Stimulated activated CD8-positive, alpha-beta memory T cell treated with anti-CD3 and anti-CD28 coated beads, Interleukin-7, amount 100 ng/mL, for 1 hour (primary cell): ENCODE data around the gene CTXND1.

Experiments used
- DNase-seq, 2 donors: peaks; one replicate each; pipeline ENCODE4 v3.0.0-alpha.2; 2020; ENCODE audit warnings: low read depth in 2 of 2

Gene CTXND1

DNA sequence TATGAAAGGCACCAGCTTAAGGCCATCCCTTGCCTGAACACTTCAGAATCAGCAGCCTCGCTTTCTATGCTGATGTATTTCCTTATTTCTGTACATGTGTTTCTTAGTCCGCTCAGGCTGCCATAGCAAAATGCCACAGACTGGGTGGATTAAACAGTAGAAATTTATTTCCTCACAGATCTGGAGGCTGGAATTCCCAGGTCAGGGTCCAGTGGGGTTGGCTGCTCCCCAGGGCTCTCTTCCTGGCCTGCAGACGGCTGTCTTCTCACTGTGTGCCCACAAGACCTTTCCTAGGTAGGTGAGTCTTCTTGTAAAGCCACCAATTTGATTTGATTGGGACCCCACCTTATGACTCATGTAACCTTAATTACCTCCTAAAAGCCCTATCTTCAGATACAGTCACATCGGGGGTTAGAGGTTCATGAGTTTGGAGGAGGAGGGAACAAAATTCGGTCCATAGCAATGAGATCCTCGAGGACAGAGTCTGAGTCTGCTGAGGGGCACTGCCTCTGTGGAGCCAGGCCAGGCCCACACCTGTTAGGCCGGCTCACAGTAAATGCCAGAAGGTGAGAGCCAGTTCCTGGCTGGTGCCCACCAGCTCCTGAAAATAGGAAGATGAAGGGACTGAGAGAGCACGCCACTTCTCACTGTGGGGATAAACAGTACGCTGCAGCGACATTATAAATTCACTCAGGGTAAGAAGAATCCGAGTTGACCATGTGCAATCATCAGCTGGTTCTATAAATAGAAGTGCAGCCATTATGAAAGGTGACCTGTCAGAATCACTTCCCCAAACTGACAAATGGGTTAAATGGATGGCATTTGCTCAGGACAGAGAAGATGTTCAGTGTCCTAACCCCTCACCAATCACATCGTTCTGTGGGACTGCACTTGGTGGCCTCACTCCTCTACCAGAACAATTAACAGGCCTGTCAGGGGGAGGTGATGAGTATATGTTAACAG lies 41.1 kb downstream of the CTXND1 start:
- DNase-seq: no peak

DNA sequence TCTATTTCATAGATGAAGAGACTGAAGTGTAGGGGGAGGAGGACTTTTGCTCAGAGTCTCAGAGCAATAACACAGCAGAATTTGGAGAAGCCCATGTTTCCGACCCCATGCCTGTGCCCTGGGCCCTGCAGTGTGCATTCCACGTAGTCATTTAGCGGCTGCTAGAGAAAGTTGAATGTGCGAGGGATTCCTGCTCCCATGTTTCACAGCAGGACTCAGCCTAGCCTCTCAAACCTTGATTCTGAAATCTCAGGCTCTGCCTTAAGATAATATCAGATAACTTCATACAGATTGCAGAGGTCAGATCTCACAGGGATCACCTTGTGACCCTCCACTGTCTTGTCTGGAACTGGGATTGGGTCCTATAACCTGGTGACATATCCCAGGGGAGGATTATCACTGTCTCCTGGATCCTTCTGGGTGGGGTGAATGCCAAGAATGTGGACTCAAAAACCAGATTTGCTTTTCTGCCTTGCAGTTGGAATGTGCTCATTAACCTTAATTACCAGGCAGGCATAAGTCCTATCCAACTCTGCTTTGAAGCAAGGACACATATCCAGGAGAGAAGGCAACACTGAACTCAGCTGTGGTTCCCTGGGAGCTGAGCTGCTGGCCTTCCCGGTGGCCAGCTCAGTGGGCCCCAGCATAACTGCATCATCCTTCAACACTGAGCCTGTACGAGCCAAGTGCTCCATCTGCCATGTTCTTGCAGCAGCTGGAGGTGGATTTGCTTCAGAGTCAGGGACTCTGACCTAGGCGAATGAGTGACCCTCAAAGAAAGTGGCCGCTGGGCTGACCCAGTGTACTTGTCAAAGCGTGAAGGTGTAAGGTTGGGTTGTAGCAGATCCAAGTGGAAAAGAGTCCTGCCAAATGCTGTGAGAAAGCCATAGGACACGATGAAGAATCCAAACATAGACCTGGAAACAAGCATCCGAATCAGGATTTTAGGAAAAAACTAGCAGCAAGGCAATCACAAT lies 43.0 kb downstream of the CTXND1 start:
- no peak for DNase-seq

DNA sequence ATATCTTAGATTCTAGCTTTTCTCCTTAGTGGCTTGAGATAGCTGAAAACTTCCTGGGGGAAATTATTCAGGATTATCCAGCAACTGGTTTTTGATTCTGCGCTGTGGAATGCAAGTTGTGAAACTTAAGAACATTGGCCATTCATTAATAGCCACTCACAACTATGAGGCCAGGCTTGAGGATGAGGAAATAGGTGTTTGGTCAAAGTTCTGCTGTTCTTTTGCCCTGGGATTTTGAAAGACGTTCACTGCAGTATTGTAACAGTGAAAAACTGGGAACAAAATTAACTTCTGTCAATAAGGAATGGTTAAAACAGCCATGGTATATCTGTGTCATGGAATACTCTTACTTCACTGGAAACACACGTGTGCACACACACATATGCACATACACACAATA lies 44.1 kb downstream of the CTXND1 start:
- DNase-seq: no peak

DNA sequence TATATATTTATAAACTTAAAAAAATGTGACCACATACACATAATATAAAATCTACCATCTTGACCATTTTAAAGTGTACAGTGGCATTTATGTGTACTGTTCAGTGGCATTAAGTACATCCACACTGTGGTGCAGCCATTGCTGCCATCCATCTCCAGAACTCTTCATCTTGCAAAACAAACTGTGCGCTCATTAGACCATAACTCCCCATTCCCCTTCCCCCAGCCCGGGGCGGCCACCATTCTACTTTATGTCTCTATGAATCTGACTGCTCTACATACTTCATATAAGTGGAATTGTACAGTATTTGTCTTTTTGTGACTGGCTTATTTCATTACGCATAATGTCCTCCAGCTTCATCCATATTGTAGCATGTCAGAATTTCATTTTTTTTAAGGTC lies 47.8 kb downstream of the CTXND1 start:
- DNase-seq: no peak

DNA sequence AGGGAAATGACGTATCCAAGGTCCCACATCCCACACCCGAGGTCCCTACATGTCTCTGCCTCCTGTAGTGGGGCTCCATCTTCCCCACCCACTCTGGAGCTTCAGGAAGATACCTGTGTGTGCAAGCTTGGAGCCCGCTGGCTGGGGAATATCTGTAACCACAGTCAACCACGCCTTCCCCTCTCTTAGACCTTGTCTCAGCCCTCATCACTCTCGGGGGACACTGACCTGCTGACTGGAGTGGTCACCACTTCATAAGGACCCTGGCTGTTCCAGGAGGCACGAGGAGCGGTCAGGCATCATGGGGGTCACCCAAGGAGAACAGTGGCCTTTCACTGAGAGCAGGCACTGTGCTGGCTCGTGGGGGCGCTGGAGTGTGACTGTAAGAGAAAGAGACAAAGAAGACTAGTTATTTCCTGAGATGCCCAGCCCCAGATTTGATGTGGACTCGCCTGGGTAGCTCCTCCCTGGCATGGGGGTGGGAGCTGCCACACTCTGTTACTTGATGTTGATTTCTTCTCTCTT lies 48.6 kb downstream of the CTXND1 start:
- no peak for DNase-seq

DNA sequence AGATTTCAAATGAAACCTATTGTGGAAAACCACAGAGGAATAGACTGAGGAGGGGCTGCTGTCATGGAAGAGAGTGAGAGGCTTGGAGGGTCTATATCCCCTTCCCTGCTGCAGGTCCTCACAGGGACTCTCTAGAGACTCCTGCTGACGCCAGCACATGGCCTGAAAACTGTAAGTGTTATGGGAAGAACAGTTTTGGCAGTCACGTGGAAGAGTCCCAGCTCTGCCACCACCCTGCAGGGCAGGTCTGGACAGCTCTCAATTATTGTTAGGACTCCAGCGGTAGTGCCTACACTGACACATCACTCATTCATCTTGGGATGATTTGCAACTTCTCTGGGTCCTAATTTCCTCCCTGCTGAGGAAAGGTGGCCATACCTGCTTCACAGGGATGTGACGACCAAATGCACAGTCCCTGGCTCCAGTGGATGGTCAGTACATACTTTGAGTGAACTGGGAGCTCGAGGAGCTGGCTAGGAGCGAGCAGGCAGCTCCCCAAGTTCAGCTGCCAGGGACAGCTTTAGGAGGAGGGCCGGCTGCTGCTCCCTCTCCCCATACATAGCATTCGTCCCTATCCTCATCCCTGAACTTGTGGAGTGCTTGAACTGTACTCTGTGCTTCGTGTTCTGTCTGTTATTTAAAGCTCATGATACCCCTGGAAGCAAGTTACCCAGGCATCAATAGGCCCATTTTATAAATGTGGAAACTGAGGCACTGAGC lies 49.2 kb downstream of the CTXND1 start:
- DNase-seq: no peak

DNA sequence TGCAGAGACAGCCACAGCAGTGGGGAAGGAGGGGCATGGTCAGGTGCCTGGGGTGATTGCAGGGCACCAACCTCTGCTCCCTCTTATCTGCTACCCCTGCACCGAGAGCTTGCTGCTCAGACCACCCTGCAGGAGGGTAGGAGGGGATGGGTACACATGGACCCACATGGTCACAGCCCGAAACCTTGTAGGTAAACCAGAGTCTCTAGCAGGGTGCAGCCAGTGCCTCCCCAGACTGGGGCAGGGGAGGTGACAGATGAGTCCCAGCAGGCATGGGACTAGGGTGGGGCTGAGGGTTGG lies 50.0 kb downstream of the CTXND1 start:
- no peak for DNase-seq

DNA sequence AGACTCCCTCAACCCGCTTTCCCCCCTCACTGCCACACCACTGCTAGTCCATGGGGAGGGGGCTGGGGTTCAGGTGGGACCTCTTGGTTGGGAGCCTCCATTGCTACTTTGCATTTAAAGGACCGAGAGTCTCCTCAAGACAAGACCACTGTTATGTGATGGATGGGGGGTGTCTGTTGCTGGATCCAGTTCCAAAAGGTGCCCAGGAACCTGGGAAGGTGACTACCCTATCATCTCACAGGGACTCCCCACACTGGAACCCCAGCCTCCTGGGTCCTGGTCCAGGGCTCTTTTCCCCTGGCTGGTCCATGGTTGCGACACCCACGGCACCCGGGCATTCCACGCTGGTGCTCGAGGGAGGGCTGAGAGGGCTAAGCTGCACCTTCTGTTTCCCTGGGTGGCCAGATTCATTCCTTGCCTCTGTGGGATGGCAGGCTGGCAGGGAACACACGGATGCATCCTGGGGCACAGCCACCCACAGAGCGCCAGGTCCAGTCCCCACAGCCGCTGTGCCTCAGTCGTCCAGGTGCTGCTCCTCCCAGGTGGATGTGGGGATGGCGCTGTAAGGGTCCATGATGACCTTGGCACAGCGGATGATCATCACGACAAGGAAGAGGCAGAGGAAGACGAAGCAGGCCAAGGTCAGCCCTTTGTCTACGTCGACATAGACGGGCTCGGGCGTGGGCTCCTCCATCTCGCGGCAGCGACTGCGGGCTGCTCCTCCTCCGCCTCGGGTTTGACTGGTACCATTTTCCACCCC lies 50.6 kb downstream of the CTXND1 start:
- DNase-seq: no peak

DNA sequence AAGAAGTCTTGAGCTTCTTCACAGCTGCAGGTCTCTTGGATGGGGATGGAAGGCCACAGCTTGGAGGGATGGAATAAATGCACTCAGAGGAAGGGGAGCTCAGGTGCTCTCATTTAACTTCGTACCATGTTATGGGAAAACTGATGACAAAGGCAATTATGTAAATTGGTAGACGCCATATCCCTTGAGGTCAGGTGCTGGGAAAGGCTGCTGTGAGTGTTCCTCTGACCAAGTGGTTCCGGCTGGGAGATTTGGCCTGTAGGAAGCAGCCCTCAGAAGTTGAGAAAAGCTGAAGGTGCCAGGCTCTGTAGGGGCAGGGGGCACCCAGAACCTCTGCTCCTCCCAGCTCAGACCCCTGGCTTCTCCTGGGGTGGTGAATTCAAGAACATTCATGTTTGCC lies 52.1 kb downstream of the CTXND1 start:
- no peak for DNase-seq

DNA sequence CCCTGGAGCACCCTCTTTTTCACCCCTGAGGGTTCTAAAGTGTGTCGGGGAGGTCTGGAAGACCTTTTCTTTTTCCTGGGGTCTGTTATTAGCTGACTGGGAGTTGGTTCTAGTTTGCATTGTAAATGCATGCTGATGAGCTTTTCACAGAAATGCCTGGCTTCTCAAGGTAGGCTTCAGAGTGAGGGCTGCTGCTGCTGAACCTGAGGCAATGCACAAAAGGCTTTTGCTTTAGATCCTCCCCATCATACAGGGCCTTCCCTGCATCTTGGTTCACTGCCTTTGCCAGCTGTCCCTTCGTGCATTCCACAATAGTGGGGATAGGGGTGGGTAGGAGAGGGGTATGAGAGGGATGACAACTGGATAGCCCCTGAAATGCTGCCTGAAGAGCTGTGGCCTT lies 52.6 kb downstream of the CTXND1 start:
- no peak for DNase-seq

DNA sequence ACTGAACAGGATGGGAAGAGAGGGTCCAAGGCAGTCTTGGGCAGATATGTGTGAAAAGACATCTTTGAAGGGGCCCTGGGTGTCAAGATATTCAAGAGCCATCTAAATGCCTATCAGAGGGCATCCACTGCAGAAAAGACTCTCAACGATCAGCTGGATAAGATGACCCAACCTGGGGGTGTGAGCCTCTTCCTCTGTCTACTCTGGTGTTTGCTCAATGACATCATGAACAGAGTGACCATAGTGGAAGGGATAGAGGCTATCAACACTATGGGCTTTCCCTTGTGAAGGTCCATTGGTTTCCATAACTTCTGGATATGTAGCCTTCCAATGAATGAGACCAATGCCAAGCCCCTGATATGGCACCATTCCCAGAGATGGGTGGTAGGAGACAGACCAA lies 57.1 kb downstream of the CTXND1 start:
- no peak for DNase-seq

DNA sequence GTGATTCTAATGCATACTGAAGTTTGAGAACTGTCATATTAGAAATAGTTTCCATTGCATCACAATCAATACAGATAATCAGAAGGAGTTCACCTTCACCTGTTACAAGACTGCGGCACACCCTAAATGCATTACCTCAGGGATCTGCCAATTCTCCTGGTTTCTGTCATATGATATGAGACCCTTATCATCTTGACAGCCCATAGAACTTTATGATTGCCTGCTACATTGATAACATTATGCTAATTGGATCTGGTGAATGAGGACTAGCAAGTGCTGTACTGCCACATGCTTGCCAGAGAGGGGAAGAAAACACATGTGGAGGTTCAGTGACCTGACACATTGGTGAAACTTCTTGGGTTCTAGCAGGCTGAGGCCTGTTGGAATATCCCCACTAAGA lies 57.8 kb downstream of the CTXND1 start:
- DNase-seq: no peak

DNA sequence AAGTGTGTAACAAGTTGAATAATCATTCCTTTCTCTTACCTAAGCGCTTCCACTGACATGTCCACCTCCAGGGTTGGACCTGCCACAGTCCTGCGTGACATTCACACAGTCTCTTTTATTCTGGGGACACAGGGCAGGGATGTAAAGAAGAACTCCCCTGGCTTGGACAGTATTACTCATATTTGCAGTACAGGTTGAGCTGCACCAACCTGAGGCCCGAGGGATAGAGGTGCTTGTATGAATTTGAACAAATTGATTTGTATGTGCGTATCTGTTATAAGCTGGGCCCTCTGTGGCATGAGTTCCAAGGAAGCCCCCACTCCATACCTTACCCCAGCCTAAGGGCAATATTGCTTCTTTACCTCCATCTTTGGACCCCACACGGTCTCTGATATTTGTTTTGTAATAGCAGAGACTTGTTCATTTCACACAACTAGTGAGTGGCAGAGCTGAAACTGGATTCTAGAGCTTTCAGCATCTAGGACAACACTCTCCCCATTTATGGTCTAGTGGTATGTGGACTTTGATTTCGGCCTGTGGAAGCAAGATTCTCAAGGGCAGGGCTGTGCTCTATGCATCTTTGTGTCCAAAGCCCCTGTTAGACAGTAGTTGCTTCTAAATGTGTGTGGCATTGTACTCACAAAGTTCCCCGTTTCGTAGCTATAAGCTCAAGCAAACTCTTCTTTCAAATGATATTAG lies 60.0 kb downstream of the CTXND1 start:
- DNase-seq: no peak

DNA sequence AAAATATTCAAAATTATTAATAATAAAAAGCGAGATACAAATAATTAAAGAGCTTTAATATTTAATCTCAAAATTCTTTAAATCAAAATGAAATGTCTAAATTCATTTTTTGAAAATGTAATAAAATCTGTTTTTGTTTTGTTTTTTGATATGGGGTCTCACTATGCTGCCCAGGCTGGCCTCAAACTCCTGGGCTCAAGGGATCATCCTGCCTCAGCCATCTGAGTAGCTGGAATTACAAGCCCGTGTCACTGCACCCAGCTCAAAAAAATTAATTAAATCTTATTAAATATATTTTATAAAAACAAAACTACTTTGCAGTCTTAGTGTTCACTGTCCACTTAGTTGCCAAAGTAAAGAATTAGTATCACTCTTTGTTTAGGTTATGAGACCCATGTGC lies 60.8 kb downstream of the CTXND1 start:
- no peak for DNase-seq

DNA sequence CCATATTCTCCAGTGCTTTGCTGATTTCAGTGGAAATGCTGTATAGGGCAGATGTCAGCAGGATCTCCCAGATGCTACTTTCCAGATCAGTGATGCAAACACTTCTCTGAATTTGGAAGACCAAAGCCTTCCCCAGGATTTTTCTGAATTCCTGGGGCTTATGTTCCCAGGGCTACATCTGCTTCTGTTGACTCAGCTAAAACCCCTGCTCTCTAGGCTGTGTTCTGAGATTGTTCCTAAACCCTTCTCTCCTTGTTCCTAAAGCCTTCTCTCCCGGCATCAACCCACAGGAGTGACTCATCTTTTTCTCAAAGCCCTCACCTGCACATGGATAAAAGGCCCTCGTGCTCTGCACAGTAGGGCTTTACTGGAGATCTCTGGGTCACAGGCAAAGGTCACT lies 63.8 kb downstream of the CTXND1 start:
- DNase-seq: no peak

DNA sequence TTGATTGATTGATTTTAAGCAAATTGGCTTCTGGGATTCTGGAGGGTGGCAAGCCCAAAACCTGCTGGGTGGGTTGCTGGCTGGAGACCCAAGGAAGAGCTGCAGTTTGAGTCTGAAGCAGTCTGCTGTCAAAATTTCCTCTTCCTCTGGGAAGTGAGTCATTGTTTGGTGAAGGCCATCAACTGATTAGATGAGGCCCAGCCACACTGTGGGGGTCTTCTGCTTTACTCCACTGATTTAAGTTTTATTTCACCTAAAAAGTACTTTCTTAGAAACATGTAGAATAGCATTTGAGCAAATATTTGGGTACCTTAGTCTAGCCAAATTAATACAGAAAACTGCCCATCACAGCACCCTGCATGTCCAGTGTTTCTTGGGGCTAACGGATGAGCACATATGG lies 65.4 kb downstream of the CTXND1 start:
- no peak for DNase-seq

DNA sequence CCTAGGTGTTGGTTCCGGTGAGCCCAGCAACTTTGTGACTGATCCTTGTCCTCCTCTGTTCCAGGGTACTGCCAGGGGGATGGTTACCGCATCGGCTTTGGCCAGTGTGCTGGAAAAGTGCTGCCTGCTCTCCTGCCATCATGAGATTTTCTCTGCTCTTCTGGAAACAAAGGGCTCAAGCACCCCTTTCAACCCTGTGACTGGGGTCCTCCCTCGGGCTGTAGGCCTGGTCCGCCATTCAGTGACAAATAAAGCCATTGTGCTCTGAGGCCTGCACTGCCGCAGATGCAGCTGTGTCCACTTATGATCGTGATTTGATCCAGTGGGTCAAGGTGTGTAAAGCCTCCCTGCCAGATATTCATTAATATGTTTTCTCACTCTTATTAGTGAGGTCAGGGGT lies 65.9 kb downstream of the CTXND1 start:
- no peak for DNase-seq

DNA sequence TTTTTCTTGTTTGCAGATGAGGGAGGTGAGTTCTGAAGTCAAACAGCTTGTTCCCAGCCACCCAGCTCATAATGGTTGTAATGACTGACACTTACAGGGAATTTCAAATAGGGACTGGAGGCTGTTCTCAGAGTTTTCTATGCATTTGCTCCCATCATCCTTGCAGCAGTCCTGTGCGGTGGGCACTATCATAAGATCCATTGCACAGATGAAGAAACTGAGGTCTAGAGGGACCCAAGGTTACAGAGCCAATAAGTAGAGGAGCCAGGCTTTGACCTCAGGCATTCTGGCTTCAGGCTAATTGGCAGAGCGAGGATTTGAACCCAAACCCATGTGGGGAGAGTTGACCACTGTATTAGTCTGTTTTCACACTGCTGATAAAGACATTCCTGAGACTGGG lies 66.9 kb downstream of the CTXND1 start:
- no peak for DNase-seq

DNA sequence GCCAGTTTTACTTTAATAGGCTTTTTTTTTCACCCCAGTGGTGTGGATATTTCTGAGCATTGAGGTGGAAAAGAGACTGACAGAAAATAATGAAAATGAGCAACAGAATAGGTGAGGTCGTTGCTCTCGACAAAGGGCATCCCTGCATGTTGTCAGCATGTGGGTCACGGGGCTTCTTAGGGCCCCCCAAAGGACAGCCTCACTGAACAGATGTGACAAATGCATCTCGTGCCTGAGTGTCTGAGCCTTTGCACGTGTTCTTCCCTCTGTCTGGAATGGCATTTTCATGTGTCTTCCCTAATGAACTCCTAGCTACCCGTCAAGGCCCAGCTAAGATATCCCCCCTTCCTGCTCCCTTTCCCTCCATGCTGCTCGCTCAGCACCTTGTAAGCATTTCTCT lies 67.5 kb downstream of the CTXND1 start:
- DNase-seq: no peak

DNA sequence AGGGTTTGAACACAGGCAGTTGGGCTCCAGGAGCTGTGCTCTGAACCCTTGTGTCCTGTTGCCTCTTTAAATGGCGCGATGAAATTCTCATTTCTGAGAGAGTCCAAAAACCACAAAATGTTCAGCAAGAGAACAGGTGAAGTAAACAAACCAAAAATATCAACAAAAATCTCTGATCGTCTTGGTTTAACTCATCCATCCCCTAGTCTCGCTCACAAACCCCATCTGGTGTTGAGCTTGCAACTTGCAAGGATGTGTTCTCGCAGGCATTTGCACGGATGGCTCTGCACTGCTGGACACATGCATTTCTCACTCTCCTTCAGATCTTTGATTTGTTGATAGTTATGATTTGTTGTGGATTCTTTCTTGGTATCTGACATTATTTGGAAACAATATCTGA lies 68.1 kb downstream of the CTXND1 start:
- DNase-seq: no peak

DNA sequence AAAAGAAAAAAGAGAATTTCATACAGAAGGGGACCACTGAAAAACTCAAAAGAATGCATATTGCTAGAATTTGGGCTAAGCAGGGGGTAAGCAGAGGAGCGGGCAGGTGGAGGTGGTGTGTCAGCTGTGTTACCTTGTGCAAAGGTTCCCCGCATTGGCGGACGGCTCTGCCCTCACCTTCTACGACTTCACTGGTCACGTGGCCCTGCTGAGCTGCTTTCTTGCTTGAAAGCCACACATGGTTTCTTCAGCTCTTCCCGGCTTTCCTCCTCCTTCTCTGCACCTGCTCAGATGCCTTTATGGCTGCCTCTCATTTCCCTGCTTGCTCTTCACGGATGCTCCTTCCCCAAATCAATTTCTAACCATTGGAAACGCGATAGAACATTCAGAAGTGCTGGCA lies 68.7 kb downstream of the CTXND1 start:
- no peak for DNase-seq
